ENCODE measurements around the gene NR2F1. TPM values are rescaled to one million over a fixed set of nuclear protein-coding genes. Genes with fewer than 3 reads are reported as not detected.

Gene NR2F1
- polyA plus RNA-seq, 4 donors, result 195 to 266 (median 239) TPM

GRCh38 chr5:93622240-93622885 is 39.3 kb downstream of the NR2F1 start:
- DNase-seq (ENCODE audit: low read depth in 4 of 4, low spot score in 3 of 4), result no peak

GRCh38 chr5:93623153-93623552 is 40.1 kb downstream of the NR2F1 start:
- no peak for DNase-seq (ENCODE audit: low read depth in 4 of 4, low spot score in 3 of 4)

DNA sequence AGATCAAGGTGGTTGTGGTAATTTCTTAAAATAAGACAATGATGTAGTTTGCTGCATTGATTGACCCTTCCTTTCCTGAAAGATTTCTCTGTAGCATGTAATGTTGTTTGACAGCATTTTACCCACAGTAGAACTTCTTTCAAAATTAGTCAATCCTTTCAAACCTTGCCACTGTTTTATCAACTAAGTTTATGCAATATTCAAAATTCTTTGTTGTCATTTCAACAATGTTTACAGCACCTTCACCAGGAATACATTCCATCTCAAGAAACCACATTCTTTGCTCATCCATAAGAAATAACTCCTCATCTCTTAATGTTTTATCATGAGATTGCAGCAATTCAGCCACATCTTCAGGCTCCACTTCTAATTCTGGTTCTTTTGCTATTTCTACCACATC is 43.8 kb downstream of the NR2F1 start:
- no peak for DNase-seq (ENCODE audit: low read depth in 4 of 4, low spot score in 3 of 4)

- no peak for DNase-seq (ENCODE audit: low read depth in 4 of 4, low spot score in 3 of 4)
Measured at GRCh38 chr5:93632327-93632726, 49.3 kb downstream of the NR2F1 start.

GRCh38 chr5:93635991-93636390 is 53.0 kb downstream of the NR2F1 start:
- DNase-seq (ENCODE audit: low read depth in 4 of 4, low spot score in 3 of 4), result no peak

- DNase-seq (ENCODE audit: low read depth in 4 of 4, low spot score in 3 of 4), result no peak
Measured at GRCh38 chr5:93636837-93637236, 53.8 kb downstream of the NR2F1 start.

- DNase-seq (ENCODE audit: low read depth in 4 of 4, low spot score in 3 of 4), result no peak
Measured at GRCh38 chr5:93637697-93638096, 54.7 kb downstream of the NR2F1 start.

GRCh38 chr5:93642526-93642925 is 59.5 kb downstream of the NR2F1 start:
- no peak for DNase-seq (ENCODE audit: low read depth in 4 of 4, low spot score in 3 of 4)

Other genes starting within 250 kb of the NR2F1 start
- gene NR2F1-AS1, start 2.0 kb upstream of the NR2F1 start, polyA plus RNA-seq (ENCODE audit: insufficient read length in 4 of 4), result 10 to 100 TPM; 54.4 to 61.5 (median 56.9) TPM
- under 1 TPM in 3 of 4 donors, not detected in 1; 0.03 to 0.05 (median 0.04) TPM for gene POU5F2, start 158.4 kb downstream of the NR2F1 start, polyA plus RNA-seq (ENCODE audit: insufficient read length in 4 of 4)